ENCODE measurements around the gene ACKR3.

ACKR3 gene

GRCh38 chr2:236631856-236632291, 62.2 kb downstream of the ACKR3 start:
- DNase-seq, result no peak

Measured in activated naive CD4-positive, alpha-beta T cell treated with anti-CD3 and anti-CD28 coated beads, Interleukin-2, amount 50 U/mL, for 16 hours (primary cell).